ENCODE measurements around the gene SORCS3. TPM values are rescaled to one million over a fixed set of nuclear protein-coding genes. Genes with fewer than 3 reads are reported as not detected.

Gene SORCS3
- total RNA-seq, 1 experiment from 2014 or later, result not detected

DNA sequence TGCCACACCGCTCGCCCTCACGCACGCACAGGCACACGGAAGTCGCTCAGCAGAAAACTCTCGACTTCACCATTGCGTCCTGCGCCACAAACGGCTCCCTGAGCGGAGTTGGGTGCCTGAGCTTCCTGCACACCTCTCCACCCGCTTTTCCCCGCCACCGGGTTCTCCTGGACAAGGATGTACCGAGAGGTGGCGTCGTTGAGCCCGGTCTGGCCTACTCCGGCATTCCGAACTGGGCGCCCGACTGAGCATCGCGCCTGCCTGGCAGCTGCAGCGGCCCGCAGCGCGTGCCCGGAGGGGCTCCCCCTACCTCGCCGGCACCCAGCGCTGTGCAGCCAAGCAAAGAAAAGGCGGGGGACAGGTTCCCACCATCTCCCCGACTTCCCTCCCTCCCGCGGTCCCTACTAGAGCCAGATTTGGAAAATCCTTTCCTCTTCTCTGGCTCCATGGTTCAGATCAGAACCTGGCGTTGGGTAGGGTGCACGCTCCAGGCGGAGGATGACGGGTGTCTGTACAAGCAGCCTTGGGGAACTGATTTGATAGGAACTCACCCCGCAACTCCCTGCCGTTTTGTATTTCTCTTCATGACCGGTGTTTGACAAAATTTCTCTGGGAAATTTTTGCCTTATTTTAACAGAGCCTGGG lies 1.7 kb downstream of the SORCS3 start:
- H2AFZ ChIP-seq, result no peak overlapping the region
- DNase-seq, result no peak
- no TSS peak for BruUV-seq (replicated peaks)
- H3K36me3 ChIP-seq (ENCODE audit: low read depth), result no peaks in the 10 kb centered on the region
- no peaks in the 10 kb centered on the region for H3K79me2 ChIP-seq (ENCODE audit: low read depth)
- ChIA-PET CTCF (no interaction called here), POLR2A (ENCODE audit: unreplicated experiment) (no interaction called here)
- intact Hi-C loops (cut with micrococcal nuclease; ENCODE audit: unreplicated experiment), result no loop called here
- H3K27me3 ChIP-seq (ENCODE audit: insufficient read depth, low read depth), result no peaks in the 10 kb centered on the region
- no peak overlapping the region for H3K4me2 ChIP-seq
- TF ChIP-seq EZH2 (IDR thresholded peaks at IDR 0.05; ENCODE audit: low read depth) (no peak), CTCF (conservative IDR thresholded peaks at IDR 0.05) (no peak)
- H3F3A ChIP-seq (ENCODE audit: insufficient read depth, low read depth), result no peaks in the 10 kb centered on the region
- no peaks in the 10 kb centered on the region for H3K4me1 ChIP-seq (replicated peaks; ENCODE audit: insufficient read depth)
- no peaks in the 10 kb centered on the region for H3K9me3 ChIP-seq (ENCODE audit: insufficient read depth, low read depth)
- no peaks in the 10 kb centered on the region for H3K9me2 ChIP-seq (ENCODE audit: insufficient read depth)
- no peaks in the 10 kb centered on the region for H4K20me1 ChIP-seq (ENCODE audit: insufficient read depth)
- H3K27ac ChIP-seq, result no peak overlapping the region
- no peak overlapping the region for H3K4me3 ChIP-seq

- DNase-seq, result no peak
- no peak overlapping the region for H2AFZ ChIP-seq
- no peak overlapping the region for H3K4me2 ChIP-seq
- ChIA-PET CTCF (no interaction called here), POLR2A (ENCODE audit: unreplicated experiment) (no interaction called here)
- no peaks in the 10 kb centered on the region for H3K9me3 ChIP-seq (ENCODE audit: insufficient read depth, low read depth)
- no peaks in the 10 kb centered on the region for H4K20me1 ChIP-seq (ENCODE audit: insufficient read depth)
- intact Hi-C loops (cut with micrococcal nuclease; ENCODE audit: unreplicated experiment), result no loop called here
- H3K79me2 ChIP-seq (ENCODE audit: low read depth), result no peaks in the 10 kb centered on the region
- no peaks in the 10 kb centered on the region for H3F3A ChIP-seq (ENCODE audit: insufficient read depth, low read depth)
- H3K27me3 ChIP-seq (ENCODE audit: insufficient read depth, low read depth), result no peaks in the 10 kb centered on the region
- TF ChIP-seq EZH2 (IDR thresholded peaks at IDR 0.05; ENCODE audit: low read depth) (no peak), CTCF (conservative IDR thresholded peaks at IDR 0.05) (no peak)
- BruUV-seq (replicated peaks), result no TSS peak
- no peaks in the 10 kb centered on the region for H3K4me1 ChIP-seq (replicated peaks; ENCODE audit: insufficient read depth)
- no peaks in the 10 kb centered on the region for H3K9me2 ChIP-seq (ENCODE audit: insufficient read depth)
- H3K36me3 ChIP-seq (ENCODE audit: low read depth), result no peaks in the 10 kb centered on the region
- H3K4me3 ChIP-seq, result no peak overlapping the region
- no peak overlapping the region for H3K27ac ChIP-seq
These were observed 2.2 kb downstream of the SORCS3 start for GRCh38 chr10:104643303-104643663.

- no peaks in the 10 kb centered on the region for H3F3A ChIP-seq (ENCODE audit: insufficient read depth, low read depth)
- no peak overlapping the region for H3K4me3 ChIP-seq
- no TSS peak for BruUV-seq (replicated peaks)
- no peaks in the 10 kb centered on the region for H3K27me3 ChIP-seq (ENCODE audit: insufficient read depth, low read depth)
- H3K36me3 ChIP-seq (ENCODE audit: low read depth), result no peaks in the 10 kb centered on the region
- no peaks in the 10 kb centered on the region for H4K20me1 ChIP-seq (ENCODE audit: insufficient read depth)
- intact Hi-C loops (cut with micrococcal nuclease; ENCODE audit: unreplicated experiment), result no loop called here
- no peaks in the 10 kb centered on the region for H3K79me2 ChIP-seq (ENCODE audit: low read depth)
- no peaks in the 10 kb centered on the region for H3K9me3 ChIP-seq (ENCODE audit: insufficient read depth, low read depth)
- DNase-seq, result no peak
- no peaks in the 10 kb centered on the region for H3K4me1 ChIP-seq (replicated peaks; ENCODE audit: insufficient read depth)
- no peaks in the 10 kb centered on the region for H3K9me2 ChIP-seq (ENCODE audit: insufficient read depth)
- H3K4me2 ChIP-seq, result no peak overlapping the region
- TF ChIP-seq EZH2 (IDR thresholded peaks at IDR 0.05; ENCODE audit: low read depth) (no peak), CTCF (conservative IDR thresholded peaks at IDR 0.05) (no peak)
- ChIA-PET POLR2A (ENCODE audit: unreplicated experiment) (interaction anchor here (0.6 kb wide), 1 partner anchor 58 kb away, joined by 4 read pairs; no protein-coding TSS in a partner anchor), CTCF (no interaction called here)
- H3K27ac ChIP-seq, result no peak overlapping the region
- no peak overlapping the region for H2AFZ ChIP-seq
These were observed 5.1 kb downstream of the SORCS3 start for GRCh38 chr10:104646146-104646545.
